HCT116 (cell line): Measurements from ENCODE around the gene CPB1. TPM values are rescaled to one million over a fixed set of nuclear protein-coding genes. Genes with fewer than 3 reads are reported as not detected.

Source experiments
- ATAC-seq: fragments of 200-7000 bp; cut with Tn5 transposase; 2 replicates; pipeline ENCODE4 v1.9.1; 2020; ENCODE audit warnings: mild to moderate bottlenecking, moderate library complexity
- BruUV-seq: library from RNA; stranded (reverse); fragments of 400-500 nt; replicated peaks from 2 replicates; lab custom pipeline; 2021; lab: Mats Ljungman, UMichigan
- CTCF ChIA-PET: fragments of 300-600 bp; sonication (Branson Sonifier 250); formaldehyde crosslinking; loops from one replicate; lab custom pipeline; 2021; ENCODE audit warnings: antibody characterized with exemption; lab: Charles Lee
- POLR2A ChIA-PET: fragments of 300-600, 350-600 bp; sonication (Branson Sonifier 250); formaldehyde crosslinking; loops from one replicate; lab custom pipeline; 2021; ENCODE audit warnings: antibody characterized with exemption; lab: Charles Lee
- RAD21 ChIA-PET, 2 experiments: fragments of 300-600 bp; sonication (Branson Sonifier 250); formaldehyde crosslinking; loops; one replicate each; lab custom pipeline; 2023; ENCODE audit warnings: low total read pairs in 2 of 2; ENCODE audit not compliant: uncharacterized antibody in 2 of 2, unreplicated experiment in 2 of 2, low non-redundant PET in 1 of 2; lab: Charles Lee
- DNase-seq: peaks from one replicate; pipeline ENCODE4 v3.0.0-alpha.2; 2010; ENCODE audit warnings: low read depth, low spot score
- H2AFZ ChIP-seq: fragments of 200-600 bp; shearing (Covaris generic), sonication (generic); 2 replicates; pipeline ENCODE4 v1.6.1; 2017; ENCODE audit warnings: low read depth, mixed run types, mixed read lengths, antibody characterized with exemption, low read length; ENCODE audit not compliant: poor library complexity, severe bottlenecking
- H3K27ac ChIP-seq: 2 replicates; pipeline ENCODE4 v1.5.1; 2012; ENCODE audit warnings: low read depth, low read length
- H3K27me3 ChIP-seq: fragments of 200-600 bp; sonication (generic); 2 replicates; pipeline ENCODE4 v1.6.1; 2016; ENCODE audit warnings: mixed run types, low read length, mixed read lengths; ENCODE audit not compliant: insufficient read depth
- H3K36me3 ChIP-seq, 2 experiments: fragments of 200-500 bp in 1 of 2; fragments of 200-600 bp in 1 of 2; sonication (Bioruptor generic) in 1 of 2; sonication (generic) in 1 of 2; 2 replicates each; pipeline versions ENCODE4 v1.5.1 to v1.6.1; 2014 to 2016; ENCODE audit warnings: low read length in 2 of 2, inconsistent platforms in 1 of 2, mixed read lengths in 1 of 2, mixed run types in 1 of 2; ENCODE audit not compliant: insufficient read depth in 2 of 2, control insufficient read depth in 1 of 2
- H3K4me1 ChIP-seq, 2 experiments: fragments of 200-600 bp in 1 of 2; sonication (generic) in 1 of 2; 2 replicates each; pipeline versions ENCODE4 v1.5.1 to v1.6.1; 2012 to 2017; ENCODE audit warnings: low read length in 2 of 2, inconsistent platforms in 1 of 2, mild to moderate bottlenecking in 1 of 2, mixed read lengths in 1 of 2, mixed run types in 1 of 2, moderate library complexity in 1 of 2; ENCODE audit not compliant: insufficient read depth in 2 of 2, control insufficient read depth in 1 of 2
- H3K4me2 ChIP-seq: fragments of 200-600 bp; sonication (generic); 2 replicates; pipeline ENCODE4 v1.6.1; 2017; ENCODE audit warnings: mixed run types, low read length, mixed read lengths
- H3K4me3 ChIP-seq, 2 experiments: fragments of 200-600 bp in 1 of 2; sonication (generic) in 1 of 2; replicated peaks in 1 of 2; 2 replicates each; pipeline ENCODE4 v1.5.1; 2011 to 2016; ENCODE audit warnings: low read length in 2 of 2, control low read depth in 1 of 2, low read depth in 1 of 2, mild to moderate bottlenecking in 1 of 2, mixed read lengths in 1 of 2, mixed run types in 1 of 2
- H3K79me2 ChIP-seq: fragments of 200-600 bp; sonication (generic); 2 replicates; pipeline ENCODE4 v1.6.1; 2017; ENCODE audit warnings: mild to moderate bottlenecking, mixed run types, low read length, moderate library complexity, mixed read lengths; ENCODE audit not compliant: insufficient read depth
- H3K9ac ChIP-seq: fragments of 200-600 bp; sonication (generic); 2 replicates; pipeline ENCODE4 v1.6.1; 2016; ENCODE audit warnings: low read length, mixed read lengths
- H3K9me2 ChIP-seq: fragments of 200-600 bp; sonication (generic), shearing (Covaris generic); 2 replicates; pipeline ENCODE4 v1.6.1; 2017; ENCODE audit warnings: mixed run types, mild to moderate bottlenecking, moderate library complexity; ENCODE audit not compliant: insufficient read depth
- H3K9me3 ChIP-seq, 2 experiments: fragments of 200-500 bp in 1 of 2; fragments of 200-600 bp in 1 of 2; sonication (Bioruptor generic) in 1 of 2; sonication (generic) in 1 of 2; 2 replicates each; pipeline ENCODE4 v1.6.1; 2014 to 2017; ENCODE audit warnings: low read length in 2 of 2, mixed read lengths in 2 of 2, inconsistent platforms in 1 of 2, low read depth in 1 of 2, mild to moderate bottlenecking in 1 of 2, mixed run types in 1 of 2, moderate library complexity in 1 of 2; ENCODE audit not compliant: control insufficient read depth in 1 of 2, insufficient read depth in 1 of 2
- H4K20me1 ChIP-seq: fragments of 200-600 bp; sonication (generic), shearing (Covaris generic); 2 replicates; pipeline ENCODE4 v1.6.1; 2017; ENCODE audit warnings: mixed run types, mild to moderate bottlenecking, moderate library complexity; ENCODE audit not compliant: insufficient read depth
- CBX3 ChIP-seq: IDR thresholded peaks from 2 replicates; pipeline ENCODE4 v1.6.1; 2012; ENCODE audit warnings: low read depth
- EZH2phosphoT487 ChIP-seq: fragments of 200-600 bp; IDR thresholded peaks from 2 replicates; pipeline ENCODE4 v1.6.1; 2018; ENCODE audit warnings: antibody characterized with exemption, borderline replicate concordance
- JUND ChIP-seq: IDR thresholded peaks from 2 replicates; pipeline ENCODE4 v1.6.1; 2012
- RAD21 ChIP-seq: IDR thresholded peaks from 2 replicates; pipeline ENCODE4 v1.6.1; 2012; ENCODE audit warnings: low read depth, mild to moderate bottlenecking
- SP1 ChIP-seq: IDR thresholded peaks from 2 replicates; pipeline ENCODE4 v1.6.1; 2012; ENCODE audit warnings: low read depth
- SRF ChIP-seq: IDR thresholded peaks from 2 replicates; pipeline ENCODE4 v1.6.1; 2012; ENCODE audit warnings: low read depth
- intact Hi-C: fragments of 100-400 bp; cut with micrococcal nuclease; formaldehyde crosslinking; loops from 2 replicates; pipeline ENCODE4 v1.10.0; 2022
- total RNA-seq: library from RNA; stranded (reverse); gene quantifications from one replicate; pipeline ENCODE4 v1.2.1, GENCODE V29; 2021; ENCODE audit not compliant: unreplicated experiment
- TF ChIP-seq, protein P1 (sequence below): IDR thresholded peaks from 2 replicates; pipeline ENCODE4 v1.6.1; 2012; ENCODE audit warnings: low read depth
- TF ChIP-seq, protein P2 (sequence below): IDR thresholded peaks from 2 replicates; pipeline ENCODE4 v1.6.1; 2011; ENCODE audit warnings: mild to moderate bottlenecking, low read length, moderate library complexity; ENCODE audit not compliant: insufficient replicate concordance; ENCODE audit errors: extremely low read depth
- TF ChIP-seq, protein P3 (sequence below): IDR thresholded peaks from 2 replicates; pipeline ENCODE4 v1.6.1; 2012

Gene CPB1
- total RNA-seq, 1 experiment from 2014 or later: 6.2 TPM

DNA sequence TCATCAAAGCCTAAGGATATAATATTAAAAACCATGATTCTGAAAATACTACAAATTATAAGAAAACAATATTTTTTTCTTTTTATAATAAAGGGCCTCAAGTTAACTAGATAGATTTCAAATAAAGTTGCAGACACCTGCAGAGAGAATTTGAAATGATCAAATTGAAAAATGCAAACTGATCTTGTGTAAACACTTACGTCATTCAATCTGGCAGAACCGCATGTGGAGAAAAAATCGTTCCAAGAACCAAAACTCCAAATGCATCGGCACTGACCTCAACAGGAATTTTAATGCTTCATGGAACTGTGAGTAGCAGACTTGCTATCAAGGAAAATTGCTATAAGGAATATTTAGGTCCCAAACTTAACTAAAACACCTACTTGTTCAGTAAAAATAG, 54.7 kb downstream of the CPB1 start (continued):
- TF ChIP-seq, protein P1, sequence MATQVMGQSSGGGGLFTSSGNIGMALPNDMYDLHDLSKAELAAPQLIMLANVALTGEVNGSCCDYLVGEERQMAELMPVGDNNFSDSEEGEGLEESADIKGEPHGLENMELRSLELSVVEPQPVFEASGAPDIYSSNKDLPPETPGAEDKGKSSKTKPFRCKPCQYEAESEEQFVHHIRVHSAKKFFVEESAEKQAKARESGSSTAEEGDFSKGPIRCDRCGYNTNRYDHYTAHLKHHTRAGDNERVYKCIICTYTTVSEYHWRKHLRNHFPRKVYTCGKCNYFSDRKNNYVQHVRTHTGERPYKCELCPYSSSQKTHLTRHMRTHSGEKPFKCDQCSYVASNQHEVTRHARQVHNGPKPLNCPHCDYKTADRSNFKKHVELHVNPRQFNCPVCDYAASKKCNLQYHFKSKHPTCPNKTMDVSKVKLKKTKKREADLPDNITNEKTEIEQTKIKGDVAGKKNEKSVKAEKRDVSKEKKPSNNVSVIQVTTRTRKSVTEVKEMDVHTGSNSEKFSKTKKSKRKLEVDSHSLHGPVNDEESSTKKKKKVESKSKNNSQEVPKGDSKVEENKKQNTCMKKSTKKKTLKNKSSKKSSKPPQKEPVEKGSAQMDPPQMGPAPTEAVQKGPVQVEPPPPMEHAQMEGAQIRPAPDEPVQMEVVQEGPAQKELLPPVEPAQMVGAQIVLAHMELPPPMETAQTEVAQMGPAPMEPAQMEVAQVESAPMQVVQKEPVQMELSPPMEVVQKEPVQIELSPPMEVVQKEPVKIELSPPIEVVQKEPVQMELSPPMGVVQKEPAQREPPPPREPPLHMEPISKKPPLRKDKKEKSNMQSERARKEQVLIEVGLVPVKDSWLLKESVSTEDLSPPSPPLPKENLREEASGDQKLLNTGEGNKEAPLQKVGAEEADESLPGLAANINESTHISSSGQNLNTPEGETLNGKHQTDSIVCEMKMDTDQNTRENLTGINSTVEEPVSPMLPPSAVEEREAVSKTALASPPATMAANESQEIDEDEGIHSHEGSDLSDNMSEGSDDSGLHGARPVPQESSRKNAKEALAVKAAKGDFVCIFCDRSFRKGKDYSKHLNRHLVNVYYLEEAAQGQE: no peak
- no peak for TF ChIP-seq SRF
- TF ChIP-seq RAD21: no peak
- TF ChIP-seq EZH2phosphoT487: no peak
- TF ChIP-seq, all 23 proteins: peak for 0

DNA sequence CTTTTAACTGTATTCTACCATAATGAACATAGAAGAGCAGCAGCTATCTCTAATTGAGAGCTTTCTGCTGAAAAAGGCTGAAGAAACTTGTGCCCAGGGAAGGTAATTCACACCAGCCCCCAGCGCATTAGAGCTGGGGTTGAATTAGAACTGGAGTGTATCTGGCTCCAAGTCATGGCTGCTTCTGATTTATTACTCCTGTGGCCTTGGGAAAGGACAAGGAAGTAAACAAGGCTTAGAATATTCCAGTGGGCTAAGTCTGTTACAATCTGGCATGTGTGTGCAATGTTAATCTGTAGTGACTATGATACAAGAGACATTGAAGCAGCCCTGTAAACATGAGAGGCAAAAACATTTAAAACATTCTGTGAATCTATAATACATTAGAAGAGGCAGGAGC, 55.6 kb downstream of the CPB1 start:
- ATAC-seq (no peak), DNase-seq (no peak)
- no peaks in the 10 kb centered on the region for H3K27me3 ChIP-seq
- intact Hi-C loops: no loop called here
- H3K9me2 ChIP-seq: no peaks in the 10 kb centered on the region
- H3K4me3 ChIP-seq: no peak overlapping the region
- BruUV-seq: no TSS peak
- no peak overlapping the region for H3K4me2 ChIP-seq
- ChIA-PET POLR2A (no interaction called here), CTCF (no interaction called here), RAD21 (no interaction called here)
- no peaks in the 10 kb centered on the region for H3K36me3 ChIP-seq
- H4K20me1 ChIP-seq: no peaks in the 10 kb centered on the region
- no peak overlapping the region for H3K9ac ChIP-seq
- H2AFZ ChIP-seq: peak overlapping the region; percentile 16
- no peaks in the 10 kb centered on the region for H3K4me1 ChIP-seq
- H3K79me2 ChIP-seq: no peaks in the 10 kb centered on the region
- no peak overlapping the region for H3K27ac ChIP-seq
- H3K9me3 ChIP-seq: no peaks in the 10 kb centered on the region
- TF ChIP-seq JUND: no peak
- TF ChIP-seq, protein P2, sequence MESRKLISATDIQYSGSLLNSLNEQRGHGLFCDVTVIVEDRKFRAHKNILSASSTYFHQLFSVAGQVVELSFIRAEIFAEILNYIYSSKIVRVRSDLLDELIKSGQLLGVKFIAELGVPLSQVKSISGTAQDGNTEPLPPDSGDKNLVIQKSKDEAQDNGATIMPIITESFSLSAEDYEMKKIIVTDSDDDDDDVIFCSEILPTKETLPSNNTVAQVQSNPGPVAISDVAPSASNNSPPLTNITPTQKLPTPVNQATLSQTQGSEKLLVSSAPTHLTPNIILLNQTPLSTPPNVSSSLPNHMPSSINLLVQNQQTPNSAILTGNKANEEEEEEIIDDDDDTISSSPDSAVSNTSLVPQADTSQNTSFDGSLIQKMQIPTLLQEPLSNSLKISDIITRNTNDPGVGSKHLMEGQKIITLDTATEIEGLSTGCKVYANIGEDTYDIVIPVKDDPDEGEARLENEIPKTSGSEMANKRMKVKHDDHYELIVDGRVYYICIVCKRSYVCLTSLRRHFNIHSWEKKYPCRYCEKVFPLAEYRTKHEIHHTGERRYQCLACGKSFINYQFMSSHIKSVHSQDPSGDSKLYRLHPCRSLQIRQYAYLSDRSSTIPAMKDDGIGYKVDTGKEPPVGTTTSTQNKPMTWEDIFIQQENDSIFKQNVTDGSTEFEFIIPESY: no peak
- no peak for TF ChIP-seq CBX3
- TF ChIP-seq SP1: no peak
- TF ChIP-seq, protein P3, sequence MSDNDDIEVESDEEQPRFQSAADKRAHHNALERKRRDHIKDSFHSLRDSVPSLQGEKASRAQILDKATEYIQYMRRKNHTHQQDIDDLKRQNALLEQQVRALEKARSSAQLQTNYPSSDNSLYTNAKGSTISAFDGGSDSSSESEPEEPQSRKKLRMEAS: no peak
- no peak for TF ChIP-seq SRF
- no peak for TF ChIP-seq EZH2phosphoT487
